Heart left ventricle (tissue), 16 donors: Measurements from ENCODE around the gene LSM14A. TPM values are rescaled to one million over a fixed set of nuclear protein-coding genes. Genes with fewer than 3 reads are reported as not detected.
"Not testable (repeated sequence)": the region's sequence is repeated elsewhere in the genome, so short reads cannot be mapped to it uniquely, and the experiment has no call there.

Source experiments
- ATAC-seq, 4 donors: fragments of 200-7000 bp; cut with Tn5 transposase; one replicate each; pipeline ENCODE4 v1.9.1; 2020 to 2022; ENCODE audit warnings: moderate library complexity in 4 of 4, mild to moderate bottlenecking in 3 of 4, moderate number of reproducible peaks in 1 of 4
- DNase-seq, 5 donors: peaks; one replicate each; pipeline ENCODE4 v3.0.0-alpha.2; 2020
- H3K27ac ChIP-seq, 12 donors: fragments of 200-600 bp; sonication (generic) in 4 of 12; one replicate each; pipeline versions ENCODE4 v1.5.0 to v1.8.0; 2016 to 2022; ENCODE audit warnings: mild to moderate bottlenecking in 2 of 12
- H3K27me3 ChIP-seq, 9 donors: fragments of 200-600 bp; sonication (generic) in 2 of 9; one replicate each; pipeline versions ENCODE4 v1.5.1 to v1.8.0; 2016 to 2022; ENCODE audit warnings: mild to moderate bottlenecking in 3 of 9
- H3K36me3 ChIP-seq, 9 donors: fragments of 200-600 bp; sonication (generic) in 2 of 9; one replicate each; pipeline versions ENCODE4 v1.5.0 to v1.8.0; 2018 to 2022; ENCODE audit warnings: mild to moderate bottlenecking in 2 of 9
- H3K4me1 ChIP-seq, 12 donors: fragments of 200-600 bp; sonication (generic) in 4 of 12; one replicate each; pipeline versions ENCODE4 v1.5.0 to v1.8.0; 2016 to 2022; ENCODE audit warnings: mild to moderate bottlenecking in 3 of 12
- H3K4me3 ChIP-seq, 12 donors: fragments of 200-600 bp; sonication (generic) in 4 of 12; one replicate each; pipeline versions ENCODE4 v1.5.0 to v1.8.0; 2017 to 2022; ENCODE audit warnings: mild to moderate bottlenecking in 9 of 12, moderate library complexity in 4 of 12
- H3K9me3 ChIP-seq, 12 donors: fragments of 200-600 bp; sonication (generic) in 4 of 12; one replicate each; pipeline versions ENCODE4 v1.5.0 to v1.8.0; 2016 to 2022; ENCODE audit warnings: mild to moderate bottlenecking in 1 of 12
- CTCF ChIP-seq, 12 donors: fragments of 200-600 bp; sonication (generic) in 4 of 12; IDR thresholded peaks; one replicate each; pipeline versions ENCODE4 v1.5.0 to v1.8.0; 2018 to 2022; ENCODE audit warnings: antibody characterized with exemption in 12 of 12, mild to moderate bottlenecking in 5 of 12
- POLR2A ChIP-seq, 2 donors: fragments of 450-650 bp; IDR thresholded peaks; one replicate each; pipeline ENCODE4 v1.6.1; 2017; ENCODE audit warnings: antibody characterized with exemption in 2 of 2, mild to moderate bottlenecking in 2 of 2, moderate library complexity in 2 of 2
- WGBS, 4 donors: extraction: QIAGEN DNeasy Blood & Tissue Kit in 2 of 4; methylation state at CpG; one replicate each; pipeline versions ENCODE4 v1.1.5 to v1.1.7; 2013 to 2018; 5-methylcytosine and 5-hydroxymethylcytosine counted together
- intact Hi-C, 10 donors: fragments of 100-400 bp; cut with DNase I; formaldehyde crosslinking; loops; one replicate each; pipeline versions ENCODE4 v1.11.1 to v1.14.2; 2022
- polyA plus RNA-seq, 2 donors: library from polyadenylated mRNA; stranded (reverse); fragments of 200-250 nt; gene quantifications; one replicate each; pipeline ENCODE4 v1.2.3, GENCODE V29; 2013
- total RNA-seq, 9 donors: library from RNA; depleted of rRNA in 2 of 9; stranded (reverse); fragments of >200 nt in 2 of 9; fragmentation: NEBNext Ultra II Directional in 3 of 9; extraction: Animal tissue kit (Norgen Biotek cat#: 25700) in 3 of 9; gene quantifications; one replicate each; pipeline versions ENCODE4 v1.1.0 to v1.2.4, GENCODE V29; 2016 to 2023
- donor health status: ischemic (EF 13 %, LVEDD 7.1; RV severe dilation, severe dysfunction).
- donor health status: healthy with polysubstance abuse.
- donor health status: DM: no; HTN: yes; CAD: no.
- donor health status: DM: no; HTN: no; CAD: no.
- donor health status: ischemic (EF 25% LVEDD 6.9; RV normal size, moderate dysfunction).
- donor health status: ischemic (EF 25% LVEDD 5.7; RV mildly dilated, moderate dysfunction).
- donor health status: healthy.
- donor health status: DM: yes; HTN: yes; CAD: no.
- donor health status: ischemic (EF 35%, LVEDD 5.7; RV mildly dilated, moderate dysfunction).
- donor health status: nonischemic (EF 11% LVEDD 7.7; RV severe dilation, severe dysfunction).
- donor health status: DM: yes; HTN: yes; CAD: no.
- donor health status: PGD.
- donor health status: ischemic (EF 29% LVEDD 5.4; RV normal size, mild dysfunction).
- donor health status: nonischemic (EF 23%, LVEDD 6.1; RV moderate dilation, normal function).

LSM14A gene
- total and polyA plus RNA-seq, 11 donors: 34.6 to 109 (median 70.5) TPM

GRCh38 chr19:34155686-34156085, 16.6 kb upstream of the LSM14A start:
- intact Hi-C loops: no loop called here

GRCh38 chr19:34158966-34159365, 13.3 kb upstream of the LSM14A start:
- H3K4me1 ChIP-seq, intact Hi-C loops, H3K27me3 ChIP-seq, DNase-seq, H3K9me3 ChIP-seq, H3K27ac ChIP-seq, H3K36me3 ChIP-seq, H3K4me3 ChIP-seq, ATAC-seq: not testable (repeated sequence)
- WGBS, 4 donors: 83 to 89% (median 87%) methylated on average over 6 to 7 of the region's 7 CpGs

More at GRCh38 chr19:34155686-34156085, 16.6 kb upstream of the LSM14A start:
- Histone ChIP-seq H3K27ac (no peak overlapping the region), H3K4me1 (no peaks in the 10 kb centered on the region), H3K36me3 (no peaks in the 10 kb centered on the region), H3K4me3 (no peak overlapping the region), H3K9me3 (no peaks in the 10 kb centered on the region), H3K27me3 (peaks cover 0 to 9% (median 0%) of the 10 kb centered on the region in 9 donors)
- WGBS, 4 donors: 82 to 90% (median 85%) methylated on average over 5 of the region's 5 CpGs
- no peak for TF ChIP-seq CTCF (IDR thresholded peaks at IDR 0.05)
- no peak for TF ChIP-seq POLR2A (IDR thresholded peaks at IDR 0.05)
- ATAC-seq (no peak), DNase-seq (no peak)

GRCh38 chr19:34159541-34159940, 12.8 kb upstream of the LSM14A start:
- 91 to 95% (median 94%) methylated on average over 5 of the region's 5 CpGs for WGBS, 4 donors
- H3K4me1 ChIP-seq, DNase-seq, intact Hi-C loops, H3K4me3 ChIP-seq, ATAC-seq, H3K9me3 ChIP-seq, H3K27ac ChIP-seq, H3K27me3 ChIP-seq, H3K36me3 ChIP-seq: not testable (repeated sequence)

- H3K9me3 ChIP-seq, H3K4me3 ChIP-seq, H3K4me1 ChIP-seq, H3K27me3 ChIP-seq, DNase-seq, H3K36me3 ChIP-seq, intact Hi-C loops, ATAC-seq, H3K27ac ChIP-seq: not testable (repeated sequence)
- 79 to 88% (median 84%) methylated on average over 2 of the region's 2 CpGs for WGBS, 4 donors
These were observed 10.4 kb upstream of the LSM14A start for GRCh38 chr19:34161902-34162301.

GRCh38 chr19:34165295-34165738, 7.0 kb upstream of the LSM14A start:
- no peak for TF ChIP-seq POLR2A (IDR thresholded peaks at IDR 0.05)
- TF ChIP-seq CTCF (IDR thresholded peaks at IDR 0.05): no peak
- DNase-seq (no peak), ATAC-seq (peak in 1 of 4 donors; percentile 36)
- peaks cover 0 to 6% (median 0%) of the 10 kb centered on the region in 12 donors for H3K4me1 ChIP-seq
- no peaks in the 10 kb centered on the region for H3K36me3 ChIP-seq
- H3K27me3 ChIP-seq: no peaks in the 10 kb centered on the region
- 69 to 81% (median 77%) methylated on average over 8 of the region's 8 CpGs for WGBS, 4 donors
- H3K4me3 ChIP-seq: no peak overlapping the region
- no peaks in the 10 kb centered on the region for H3K9me3 ChIP-seq
- peak overlapping the region in 1 of 12 donors; percentile 46 for H3K27ac ChIP-seq
- intact Hi-C loops: no loop called here

GRCh38 chr19:34169475-34170199, 2.7 kb upstream of the LSM14A start:
- H3K9me3 ChIP-seq, H3K36me3 ChIP-seq, H3K27me3 ChIP-seq, ATAC-seq, H3K4me3 ChIP-seq, DNase-seq, H3K27ac ChIP-seq: not testable (repeated sequence)
- WGBS, 4 donors: 95 to 97% (median 96%) methylated on average over 11 to 12 of the region's 12 CpGs
- H3K4me1 ChIP-seq: peaks cover 8 to 30% (median 18%) of the 10 kb centered on the region in 12 donors
- intact Hi-C loops: loop anchor here in 1 of 10 donors (5.0 kb wide), 1 partner anchor 992 kb away; no protein-coding TSS in a partner anchor
